ENCODE data around the gene BUD13.
A peak's percentile ranks its signal among the peaks of the same experiment; 100 is the strongest.

Gene BUD13

GRCh38 chr11:116738975-116739374 lies 33.8 kb downstream of the BUD13 start:
- no peak for TF ChIP-seq TAF1 (IDR thresholded peaks at IDR 0.05; ENCODE audit: borderline replicate concordance, insufficient read depth, low read length)

- no peak for TF ChIP-seq POLR2AphosphoS5 (IDR thresholded peaks at IDR 0.05; ENCODE audit: low read depth, low read length)
- TF ChIP-seq TAF1 (IDR thresholded peaks at IDR 0.05; ENCODE audit: borderline replicate concordance, insufficient read depth, low read length) = no peak
- no peak for TF ChIP-seq SIN3A (IDR thresholded peaks at IDR 0.05; ENCODE audit: borderline replicate concordance, insufficient read depth, low read length)
- TF ChIP-seq FOXP2 (optimal IDR thresholded peaks at IDR 0.05; ENCODE audit: borderline replicate concordance, extremely low read depth, extremely low read length, insufficient read depth) = no peak
- TF ChIP-seq REST (IDR thresholded peaks at IDR 0.05; ENCODE audit: insufficient read depth in 1 of 2, low read depth in 2 of 2, low read length in 2 of 2) = no peak
These were observed 36.0 kb downstream of the BUD13 start for GRCh38 chr11:116736763-116737162.

- TF ChIP-seq SIN3A (IDR thresholded peaks at IDR 0.05; ENCODE audit: borderline replicate concordance, insufficient read depth, low read length) (no peak), POLR2AphosphoS5 (IDR thresholded peaks at IDR 0.05; ENCODE audit: low read depth, low read length) (no peak), FOXP2 (optimal IDR thresholded peaks at IDR 0.05; ENCODE audit: borderline replicate concordance, extremely low read depth, extremely low read length, insufficient read depth) (no peak), TAF1 (IDR thresholded peaks at IDR 0.05; ENCODE audit: borderline replicate concordance, insufficient read depth, low read length) (no peak), REST (IDR thresholded peaks at IDR 0.05; ENCODE audit: insufficient read depth in 1 of 2, low read depth in 2 of 2, low read length in 2 of 2) (no peak)
These were observed 38.7 kb downstream of the BUD13 start for GRCh38 chr11:116733969-116734508.

- no peak for TF ChIP-seq POLR2AphosphoS5 (IDR thresholded peaks at IDR 0.05; ENCODE audit: low read depth, low read length)
These were observed 39.6 kb downstream of the BUD13 start for GRCh38 chr11:116733043-116733755.

GRCh38 chr11:116732271-116733042 lies 40.3 kb downstream of the BUD13 start:
- peak; percentile 44 for TF ChIP-seq FOXP2 (optimal IDR thresholded peaks at IDR 0.05; ENCODE audit: borderline replicate concordance, extremely low read depth, extremely low read length, insufficient read depth)
- no peak for TF ChIP-seq POLR2AphosphoS5 (IDR thresholded peaks at IDR 0.05; ENCODE audit: low read depth, low read length)

GRCh38 chr11:116731821-116732220 lies 41.0 kb downstream of the BUD13 start:
- no peak for TF ChIP-seq SIN3A (IDR thresholded peaks at IDR 0.05; ENCODE audit: borderline replicate concordance, insufficient read depth, low read length)
- no peak for TF ChIP-seq REST (IDR thresholded peaks at IDR 0.05; ENCODE audit: insufficient read depth in 1 of 2, low read depth in 2 of 2, low read length in 2 of 2)
- TF ChIP-seq FOXP2 (optimal IDR thresholded peaks at IDR 0.05; ENCODE audit: borderline replicate concordance, extremely low read depth, extremely low read length, insufficient read depth) = no peak
- no peak for TF ChIP-seq POLR2AphosphoS5 (IDR thresholded peaks at IDR 0.05; ENCODE audit: low read depth, low read length)
- TF ChIP-seq TAF1 (IDR thresholded peaks at IDR 0.05; ENCODE audit: borderline replicate concordance, insufficient read depth, low read length) = no peak
